GM21723 (cell line): Measurements from ENCODE around the gene NPW.
"Not testable (repeated sequence)": the region's sequence is repeated elsewhere in the genome, so short reads cannot be mapped to it uniquely, and the experiment has no call there.

Experiments
- ATAC-seq: cut with Tn5 transposase; IDR thresholded peaks from one replicate; pipeline ENCODE4 v1.9.1; 2021; ENCODE audit warnings: mild to moderate bottlenecking, moderate library complexity; ENCODE audit not compliant: unreplicated experiment

Gene NPW

GRCh38 chr16:2001456-2002355 is 17.9 kb upstream of the NPW start:
- ATAC-seq = no peak

DNA sequence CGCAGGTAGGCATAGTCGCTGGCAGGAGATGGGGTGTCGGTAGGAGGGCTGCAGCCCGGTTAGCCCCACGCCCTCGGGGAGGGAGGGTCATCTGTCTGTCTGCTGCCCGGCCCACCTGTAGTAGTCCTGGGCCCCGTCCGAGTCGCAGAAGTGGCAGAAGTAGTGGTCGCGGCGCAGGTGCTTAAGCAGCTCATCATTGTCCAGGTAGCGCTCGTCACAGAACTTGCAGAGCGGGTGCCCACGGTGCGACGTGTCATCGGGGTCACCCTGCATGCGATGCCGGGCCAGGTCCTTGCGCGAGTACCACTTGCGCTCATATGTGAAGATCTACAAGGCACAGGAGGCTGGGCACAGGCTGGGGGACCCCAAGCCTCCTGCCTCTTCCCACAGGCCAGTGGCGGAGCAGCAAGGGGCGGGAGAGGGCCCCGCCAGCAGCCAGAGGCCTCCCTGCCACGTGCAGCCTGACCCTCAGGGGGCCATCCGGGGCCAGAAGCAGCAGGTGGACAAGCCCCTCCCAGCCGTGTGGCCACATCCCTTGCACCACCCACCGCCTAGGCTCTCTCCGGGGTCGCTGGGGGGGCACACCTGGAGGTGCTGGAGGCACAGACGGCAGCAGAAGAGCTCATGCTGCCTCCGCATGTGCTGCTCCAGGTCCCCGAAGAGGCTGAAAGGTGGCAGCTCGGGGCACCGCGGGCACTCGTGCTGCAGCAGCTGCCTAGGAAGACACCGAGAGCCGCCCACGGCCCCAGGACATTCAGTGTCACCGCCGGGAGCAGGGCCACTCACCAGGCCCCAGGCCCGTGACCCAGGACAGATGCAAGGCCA is 17.0 kb upstream of the NPW start:
- ATAC-seq = no peak

- no peak for ATAC-seq
Observed at GRCh38 chr16:2003231-2003826, 16.3 kb upstream of the NPW start.

GRCh38 chr16:2003827-2004641 is 15.6 kb upstream of the NPW start:
- ATAC-seq = no peak

DNA sequence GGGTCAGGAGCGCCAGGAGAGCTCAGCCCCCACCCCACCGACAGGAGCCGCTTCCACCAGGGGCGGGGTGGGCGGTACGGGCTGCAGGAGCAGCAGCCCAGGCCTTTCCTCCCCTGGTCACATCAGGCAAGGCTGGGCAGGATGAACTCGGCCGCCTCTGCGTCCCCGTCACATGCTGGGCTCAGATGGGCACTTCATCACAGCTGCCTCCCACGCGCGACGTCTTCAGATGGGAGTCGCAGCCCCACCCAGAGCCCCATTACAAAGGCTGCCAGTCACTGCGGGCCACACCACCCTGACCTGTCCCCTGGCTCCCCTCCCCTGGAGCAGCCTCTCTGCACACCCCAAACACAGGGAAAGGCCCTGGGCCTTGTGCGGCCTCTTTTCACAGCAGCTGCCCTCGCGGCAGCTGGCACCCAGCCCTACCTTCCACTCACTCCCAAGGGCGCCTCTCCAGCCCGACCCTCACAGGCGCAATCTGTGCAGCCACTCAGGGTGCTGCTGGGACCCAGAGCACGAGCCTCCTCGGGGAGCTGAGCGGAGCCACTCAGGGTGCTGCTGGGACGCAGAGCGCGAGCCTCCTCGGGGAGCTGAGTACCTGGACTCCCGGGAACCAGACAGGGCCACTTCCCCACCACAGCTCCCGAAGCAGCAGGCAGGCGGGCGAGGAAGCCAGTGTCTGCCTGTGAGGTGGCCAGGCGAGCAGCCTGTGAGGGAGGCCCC is 14.6 kb upstream of the NPW start:
- ATAC-seq = no peak

- ATAC-seq = no peak
Observed at GRCh38 chr16:2005646-2006045, 13.9 kb upstream of the NPW start.

- no peak for ATAC-seq
Observed at GRCh38 chr16:2006317-2006716, 13.3 kb upstream of the NPW start.

DNA sequence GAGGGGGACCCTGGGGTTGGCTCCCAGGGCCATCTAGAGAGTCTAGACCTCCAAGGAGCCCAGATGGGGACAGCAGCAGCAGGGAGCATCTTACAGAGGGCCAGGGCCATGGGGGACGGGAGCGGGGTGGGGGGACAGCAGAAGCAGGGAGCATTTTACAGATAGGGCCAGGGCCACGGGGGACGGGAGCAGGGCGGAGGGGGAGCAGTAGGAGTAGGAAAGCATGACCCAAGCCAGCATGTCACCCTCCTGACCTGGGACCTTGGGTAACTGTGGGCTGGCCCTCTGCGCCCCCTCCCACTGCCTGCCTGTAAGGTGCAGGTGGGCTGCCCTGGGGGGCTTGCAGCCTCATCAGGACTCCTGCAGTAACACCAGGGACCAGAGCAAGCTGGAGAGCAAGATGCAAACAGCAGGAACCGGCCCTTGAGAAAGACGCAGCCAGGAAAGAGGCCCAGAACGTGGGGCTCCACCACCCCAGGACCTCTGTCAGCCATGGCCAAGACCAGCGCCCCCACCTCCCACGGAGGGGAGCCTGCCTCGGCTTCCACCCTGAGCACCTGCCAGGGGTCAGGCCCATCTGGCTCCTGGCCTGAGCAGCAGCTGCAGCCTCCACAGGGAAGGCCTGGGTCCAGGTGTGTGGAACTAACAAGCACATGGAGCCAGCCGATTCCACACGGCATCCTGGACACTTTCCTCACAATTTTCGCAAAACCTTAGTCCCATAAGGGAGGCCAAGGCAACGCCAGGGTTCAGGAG is 12.3 kb upstream of the NPW start:
- ATAC-seq = no peak

- ATAC-seq = no peak
Observed at GRCh38 chr16:2008009-2008526, 11.5 kb upstream of the NPW start.

GRCh38 chr16:2008631-2009163 is 10.9 kb upstream of the NPW start:
- peak; percentile 5 for ATAC-seq

- peak; percentile 33 for ATAC-seq
Observed at GRCh38 chr16:2009164-2009711, 10.3 kb upstream of the NPW start.

GRCh38 chr16:2009791-2010510 is 9.6 kb upstream of the NPW start, which contains the start of gene ZNF598:
ZNF598 (minus strand) TSS chr16:2009821.
- peak; percentile 67 for ATAC-seq

DNA sequence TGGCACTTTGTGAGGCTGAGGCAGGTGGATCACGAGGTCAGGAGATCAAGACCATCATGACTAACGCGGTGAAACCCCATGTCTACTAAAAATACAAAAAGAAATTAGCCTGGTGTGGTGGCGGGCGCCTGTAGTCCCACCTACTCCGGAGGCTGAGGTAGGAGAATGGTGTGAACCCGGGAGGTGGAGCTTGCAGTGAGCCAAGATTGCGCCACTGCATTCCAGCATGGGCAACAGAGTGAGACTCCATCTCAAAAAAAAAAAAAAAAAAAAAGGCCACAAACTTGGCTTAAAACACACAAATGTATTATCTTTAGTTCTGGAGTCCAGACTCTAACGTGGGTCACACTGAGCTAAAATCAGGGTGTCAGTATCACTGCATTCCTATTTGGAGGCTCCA is 7.9 kb upstream of the NPW start:
- ATAC-seq = not testable (repeated sequence)

- no peak for ATAC-seq
Observed at GRCh38 chr16:2013527-2013926, 6.1 kb upstream of the NPW start.

GRCh38 chr16:2015117-2015946 is 4.3 kb upstream of the NPW start:
- no peak for ATAC-seq

DNA sequence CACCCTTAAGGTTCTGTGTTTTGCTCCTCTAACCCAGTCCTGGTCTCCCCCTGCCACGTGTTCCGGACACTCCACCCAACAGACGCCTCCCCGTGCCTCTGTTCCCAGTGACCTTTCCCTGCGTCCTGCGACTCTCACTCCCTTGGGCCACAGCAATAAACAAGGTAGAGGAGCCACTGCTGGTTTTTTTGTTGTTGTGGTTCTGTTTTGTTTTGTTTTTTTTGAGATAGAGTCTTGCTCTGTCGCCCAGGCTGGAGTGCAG is 3.7 kb upstream of the NPW start:
- ATAC-seq = no peak

GRCh38 chr16:2016407-2016922 is 3.1 kb upstream of the NPW start:
- no peak for ATAC-seq
